Endothelial cell (in vitro differentiated cells): ENCODE results near the gene MBTD1. TPM values are rescaled to one million over a fixed set of nuclear protein-coding genes. Genes with fewer than 3 reads are reported as not detected.

Source experiments
- DNase-seq: peaks from one replicate; pipeline ENCODE4 v3.0.0; 2021; ENCODE audit warnings: low spot score
- H3K27ac Mint-ChIP-seq: one replicate; pipeline ENCODE4 v1.8.0; 2021; ENCODE audit warnings: mixed read lengths, inconsistent platforms; ENCODE audit not compliant: unreplicated experiment
- H3K27me3 Mint-ChIP-seq: one replicate; pipeline ENCODE4 v1.8.0; 2021; ENCODE audit warnings: mild to moderate bottlenecking, moderate library complexity, mixed read lengths, inconsistent platforms; ENCODE audit not compliant: unreplicated experiment
- H3K36me3 Mint-ChIP-seq: one replicate; pipeline ENCODE4 v1.8.0; 2021; ENCODE audit warnings: mild to moderate bottlenecking, low read depth, mixed read lengths, inconsistent platforms; ENCODE audit not compliant: unreplicated experiment
- H3K4me1 Mint-ChIP-seq: one replicate; pipeline ENCODE4 v1.8.0; 2021; ENCODE audit warnings: mild to moderate bottlenecking, mixed read lengths, inconsistent platforms; ENCODE audit not compliant: unreplicated experiment
- H3K4me3 Mint-ChIP-seq: one replicate; pipeline ENCODE4 v1.8.0; 2021; ENCODE audit warnings: mild to moderate bottlenecking, mixed read lengths, inconsistent platforms; ENCODE audit not compliant: unreplicated experiment
- H3K9me3 Mint-ChIP-seq: one replicate; pipeline ENCODE4 v1.8.0; 2021; ENCODE audit warnings: mixed read lengths, inconsistent platforms; ENCODE audit not compliant: unreplicated experiment
- CTCF ChIP-seq: fragments of 200-600 bp; sonication (generic); IDR thresholded peaks from one replicate; pipeline ENCODE4 v1.5.0; 2021; ENCODE audit warnings: antibody characterized with exemption; ENCODE audit not compliant: unreplicated experiment
- total RNA-seq: library from RNA; stranded (reverse); fragmentation: NEBNext Ultra II Directional; extraction: Animal tissue kit (Norgen Biotek cat#: 25700); gene quantifications from one replicate; pipeline ENCODE4 v1.2.1, GENCODE V29; 2021; ENCODE audit not compliant: unreplicated experiment

MBTD1 gene
- total RNA-seq, 1 donor from 2014 or later, result 24.4 TPM

DNA sequence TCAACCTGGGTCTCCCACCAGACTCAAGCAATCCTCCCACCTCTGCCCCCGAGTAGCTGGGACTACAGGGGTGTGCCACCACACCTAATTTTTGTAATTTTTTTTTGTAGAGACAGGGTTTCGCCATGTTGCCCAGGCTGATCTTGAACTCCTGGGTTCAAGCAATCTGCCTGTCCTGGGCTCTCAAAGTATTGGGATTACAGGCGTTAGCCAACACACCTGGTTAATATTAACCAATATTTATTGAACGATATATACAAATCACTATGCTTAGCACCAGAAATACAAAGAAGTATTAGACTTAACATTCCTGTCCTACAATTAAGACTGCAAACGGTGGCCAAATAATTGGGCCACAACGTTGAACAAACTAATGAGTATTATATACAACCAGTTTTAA lies 4.2 kb downstream of the MBTD1 start:
- TF ChIP-seq CTCF, result no peak
- Mint-ChIP-seq H3K4me1 (peaks cover 15% of the 10 kb centered on the region), H3K36me3 (peaks cover 16% of the 10 kb centered on the region), H3K27ac (no peak overlapping the region), H3K27me3 (peaks cover 13% of the 10 kb centered on the region), H3K9me3 (no peaks in the 10 kb centered on the region), H3K4me3 (no peak overlapping the region)
- DNase-seq, result no peak

- no peaks in the 10 kb centered on the region for H3K27me3 Mint-ChIP-seq
- no peak overlapping the region for H3K27ac Mint-ChIP-seq
- no peak for TF ChIP-seq CTCF
- no peaks in the 10 kb centered on the region for H3K9me3 Mint-ChIP-seq
- no peaks in the 10 kb centered on the region for H3K4me1 Mint-ChIP-seq
- DNase-seq, result no peak
- no peak overlapping the region for H3K4me3 Mint-ChIP-seq
- H3K36me3 Mint-ChIP-seq, result peaks cover 9% of the 10 kb centered on the region
Observed at GRCh38 chr17:51251010-51251409, 8.8 kb downstream of the MBTD1 start.

GRCh38 chr17:51250314-51250840 lies 9.5 kb downstream of the MBTD1 start:
- Mint-ChIP-seq H3K27me3 (no peaks in the 10 kb centered on the region), H3K4me3 (no peak overlapping the region), H3K9me3 (no peaks in the 10 kb centered on the region), H3K4me1 (no peaks in the 10 kb centered on the region), H3K36me3 (peaks cover 9% of the 10 kb centered on the region), H3K27ac (no peak overlapping the region)
- no peak for TF ChIP-seq CTCF
- DNase-seq, result no peak

- H3K9me3 Mint-ChIP-seq, result no peaks in the 10 kb centered on the region
- H3K27me3 Mint-ChIP-seq, result peaks cover 2% of the 10 kb centered on the region
- no peaks in the 10 kb centered on the region for H3K36me3 Mint-ChIP-seq
- TF ChIP-seq CTCF, result no peak
- DNase-seq, result no peak
- H3K4me3 Mint-ChIP-seq, result no peak overlapping the region
- H3K27ac Mint-ChIP-seq, result no peak overlapping the region
- H3K4me1 Mint-ChIP-seq, result no peaks in the 10 kb centered on the region
Observed at GRCh38 chr17:51245535-51245934, 14.3 kb downstream of the MBTD1 start.

GRCh38 chr17:51244041-51244440 lies 15.8 kb downstream of the MBTD1 start:
- peaks cover 6% of the 10 kb centered on the region for H3K4me1 Mint-ChIP-seq
- no peak overlapping the region for H3K4me3 Mint-ChIP-seq
- H3K27me3 Mint-ChIP-seq, result peaks cover 2% of the 10 kb centered on the region
- no peak for TF ChIP-seq CTCF
- H3K27ac Mint-ChIP-seq, result no peak overlapping the region
- no peaks in the 10 kb centered on the region for H3K36me3 Mint-ChIP-seq
- H3K9me3 Mint-ChIP-seq, result no peaks in the 10 kb centered on the region
- DNase-seq, result no peak
